Fibroblast of lung (primary cell): ENCODE data around the gene KMT2E. TPM values are rescaled to one million over a fixed set of nuclear protein-coding genes. Genes with fewer than 3 reads are reported as not detected.

Experiments
- DNase-seq, 2 donors: peaks; one replicate each; pipeline versions ENCODE4 v3.0.0 to v3.0.0-alpha.2; 2010; ENCODE audit warnings: low read depth in 2 of 2
- H2AFZ ChIP-seq: 2 replicates; pipeline ENCODE4 v1.5.1; 2012; ENCODE audit warnings: low read length, control low read depth, inconsistent platforms
- H3K27ac ChIP-seq: 2 replicates; pipeline ENCODE4 v1.5.1; 2011; ENCODE audit warnings: low read length, control low read depth; ENCODE audit not compliant: insufficient read depth
- H3K27me3 ChIP-seq: 2 replicates; pipeline ENCODE4 v1.5.1; 2011; ENCODE audit warnings: mild to moderate bottlenecking, low read length; ENCODE audit not compliant: control insufficient read depth, insufficient read depth
- H3K36me3 ChIP-seq: 2 replicates; pipeline ENCODE4 v1.5.1; 2011; ENCODE audit warnings: low read length; ENCODE audit not compliant: control insufficient read depth, insufficient read depth
- H3K4me1 ChIP-seq: 2 replicates; pipeline ENCODE4 v1.5.1; 2011; ENCODE audit warnings: low read length; ENCODE audit not compliant: control insufficient read depth, insufficient read depth; ENCODE audit errors: extremely low read depth
- H3K4me2 ChIP-seq: 2 replicates; pipeline ENCODE4 v1.5.1; 2011; ENCODE audit warnings: low read length, control low read depth; ENCODE audit not compliant: insufficient read depth; ENCODE audit errors: extremely low read depth
- H3K4me3 ChIP-seq, 4 experiments: fragments of 200-600 bp in 1 of 4; sonication (generic) in 1 of 4; replicated peaks in 1 of 4; 2 replicates each; pipeline ENCODE4 v1.5.1; 2011 to 2016; ENCODE audit warnings: low read length in 4 of 4, low read depth in 3 of 4, mild to moderate bottlenecking in 3 of 4, control low read depth in 2 of 4, inconsistent platforms in 1 of 4, mixed read lengths in 1 of 4; ENCODE audit not compliant: insufficient read depth in 1 of 4; ENCODE audit errors: control extremely low read depth in 1 of 4
- H3K79me2 ChIP-seq: 2 replicates; pipeline ENCODE4 v1.5.1; 2012; ENCODE audit warnings: mild to moderate bottlenecking, low read length, inconsistent platforms; ENCODE audit not compliant: control insufficient read depth, insufficient read depth
- H3K9ac ChIP-seq: 2 replicates; pipeline ENCODE4 v1.5.1; 2011; ENCODE audit warnings: mild to moderate bottlenecking, low read length, control low read depth; ENCODE audit not compliant: insufficient read depth
- H3K9me3 ChIP-seq: 2 replicates; pipeline ENCODE4 v1.5.1; 2012; ENCODE audit warnings: low read depth, low read length; ENCODE audit not compliant: control insufficient read depth, insufficient read depth
- H4K20me1 ChIP-seq: 2 replicates; pipeline ENCODE4 v1.5.1; 2011; ENCODE audit warnings: low read length; ENCODE audit not compliant: control insufficient read depth, insufficient read depth; ENCODE audit errors: extremely low read depth
- CTCF ChIP-seq, 2 donors: IDR thresholded peaks in 1 of 2; conservative IDR thresholded peaks in 1 of 2; 1 replicate in 1 of 2; 2 replicates in 1 of 2; pipeline ENCODE4 v1.5.1; 2011 to 2012; ENCODE audit warnings: low read length in 2 of 2, control low read depth in 1 of 2, inconsistent platforms in 1 of 2, low read depth in 1 of 2, mild to moderate bottlenecking in 1 of 2
- EZH2 ChIP-seq: IDR thresholded peaks from 2 replicates; pipeline ENCODE4 v1.5.1; 2012; ENCODE audit warnings: low read length, control low read depth, mild to moderate bottlenecking; ENCODE audit errors: missing control alignments
- polyA plus RNA-seq, 2 donors: library from polyadenylated mRNA; depleted of rRNA in 1 of 2; stranded (reverse) in 1 of 2; unstranded in 1 of 2; fragments of >200 nt; gene quantifications; 2 replicates each; pipeline ENCODE4 v1.2.1, GENCODE V29; 2011 to 2012; ENCODE audit warnings: missing spikeins in 1 of 2
- total RNA-seq: library from RNA; depleted of rRNA; stranded (reverse); fragments of >200 nt; gene quantifications from 2 replicates; pipeline ENCODE4 v1.2.1, GENCODE V29; 2014

The KMT2E gene
- total and polyA plus RNA-seq, 2 donors (not counting 1 experiment from before 2014, with no cell fraction given) = 7.5 to 95.0 TPM

GRCh38 chr7:105055084-105055483 lies 41.1 kb downstream of the KMT2E start:
- Histone ChIP-seq H3K27ac (no peak overlapping the region), H3K9me3 (no peaks in the 10 kb centered on the region), H4K20me1 (no peaks in the 10 kb centered on the region), H2AFZ (no peak overlapping the region), H3K9ac (no peak overlapping the region), H3K4me2 (no peak overlapping the region), H3K4me1 (no peaks in the 10 kb centered on the region), H3K4me3 (no peak overlapping the region), H3K79me2 (peaks cover 87% of the 10 kb centered on the region), H3K36me3 (no peaks in the 10 kb centered on the region), H3K27me3 (no peaks in the 10 kb centered on the region)
- TF ChIP-seq EZH2 (no peak), CTCF (conservative IDR thresholded peaks at IDR 0.05 in 1 of 2, IDR thresholded peaks at IDR 0.05 in 1 of 2; ENCODE audit: low read depth in 1 of 2, low read length in 2 of 2) (no peak)
- DNase-seq = no peak

DNA sequence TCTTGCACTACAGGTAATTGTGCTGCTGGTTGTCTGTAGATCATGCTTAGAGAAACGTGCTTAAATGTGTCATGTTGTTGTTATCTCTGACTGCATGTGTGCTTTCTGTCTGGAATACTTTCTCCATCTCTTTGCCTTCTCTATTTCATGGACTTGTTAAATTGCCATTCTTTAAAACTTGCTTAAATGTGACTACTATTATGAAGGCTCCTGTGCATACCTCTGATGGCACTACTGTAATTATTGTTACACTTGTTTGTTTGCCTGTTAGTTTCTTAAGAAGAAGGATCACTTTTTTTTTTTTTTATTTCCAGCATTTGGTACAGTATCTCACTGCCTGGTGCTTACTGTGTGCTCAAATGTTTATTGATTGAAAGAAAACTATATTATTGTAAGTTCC lies 41.6 kb downstream of the KMT2E start:
- H3K9ac ChIP-seq = no peak overlapping the region
- H3K79me2 ChIP-seq = peaks cover 91% of the 10 kb centered on the region
- no peaks in the 10 kb centered on the region for H3K9me3 ChIP-seq
- H3K27me3 ChIP-seq = no peaks in the 10 kb centered on the region
- no peak overlapping the region for H2AFZ ChIP-seq
- no peaks in the 10 kb centered on the region for H3K4me1 ChIP-seq
- no peak overlapping the region for H3K4me3 ChIP-seq
- no peak overlapping the region for H3K27ac ChIP-seq
- no peak for TF ChIP-seq EZH2
- no peak for TF ChIP-seq CTCF (conservative IDR thresholded peaks at IDR 0.05 in 1 of 2, IDR thresholded peaks at IDR 0.05 in 1 of 2; ENCODE audit: low read depth in 1 of 2, low read length in 2 of 2)
- DNase-seq = no peak
- H4K20me1 ChIP-seq = no peaks in the 10 kb centered on the region
- H3K4me2 ChIP-seq = no peak overlapping the region
- H3K36me3 ChIP-seq = no peaks in the 10 kb centered on the region

GRCh38 chr7:105057472-105057871 lies 43.5 kb downstream of the KMT2E start:
- H3K9me3 ChIP-seq = no peaks in the 10 kb centered on the region
- DNase-seq = no peak
- peaks cover 2% of the 10 kb centered on the region for H3K4me1 ChIP-seq
- no peak for TF ChIP-seq CTCF (conservative IDR thresholded peaks at IDR 0.05 in 1 of 2, IDR thresholded peaks at IDR 0.05 in 1 of 2; ENCODE audit: low read depth in 1 of 2, low read length in 2 of 2)
- TF ChIP-seq EZH2 = no peak
- H3K27me3 ChIP-seq = no peaks in the 10 kb centered on the region
- peaks cover 92% of the 10 kb centered on the region for H3K79me2 ChIP-seq
- no peak overlapping the region for H3K4me3 ChIP-seq
- no peak overlapping the region for H3K27ac ChIP-seq
- no peak overlapping the region for H2AFZ ChIP-seq
- H4K20me1 ChIP-seq = no peaks in the 10 kb centered on the region
- H3K4me2 ChIP-seq = no peak overlapping the region
- no peak overlapping the region for H3K9ac ChIP-seq
- no peaks in the 10 kb centered on the region for H3K36me3 ChIP-seq
